Cardiac muscle cell (in vitro differentiated cells and primary cell): Measurements from ENCODE around the gene XRN2. TPM values are rescaled to one million over a fixed set of nuclear protein-coding genes. Genes with fewer than 3 reads are reported as not detected.

Experiments
- DNase-seq, 2 donors: peaks; one replicate each; pipeline versions ENCODE4 v3.0.0 to v3.0.0-alpha.2; 2010 to 2017; ENCODE audit warnings: low read depth in 1 of 2, low spot score in 1 of 2
- H3K27ac ChIP-seq: fragments of 200-600 bp; sonication (generic); 2 replicates; pipeline ENCODE4 v1.5.1; 2016
- H3K27me3 ChIP-seq: fragments of 200-600 bp; sonication (generic); 2 replicates; pipeline ENCODE4 v1.6.0; 2016; ENCODE audit warnings: control low read depth
- H3K36me3 ChIP-seq: fragments of 200-600 bp; sonication (generic); 2 replicates; pipeline ENCODE4 v1.5.1; 2016; ENCODE audit warnings: control low read depth
- H3K4me1 ChIP-seq: fragments of 200-600 bp; sonication (generic); 2 replicates; pipeline ENCODE4 v1.8.1; 2017; ENCODE audit warnings: low read depth, mild to moderate bottlenecking, mixed run types
- H3K4me3 ChIP-seq: fragments of 200-600 bp; sonication (generic); 2 replicates; pipeline ENCODE4 v1.5.1; 2016; ENCODE audit warnings: mild to moderate bottlenecking
- H3K9me3 ChIP-seq: fragments of 200-600 bp; sonication (generic); 2 replicates; pipeline ENCODE4 v1.5.1; 2017; ENCODE audit warnings: low read depth, mild to moderate bottlenecking, control low read depth
- CTCF ChIP-seq: IDR thresholded peaks from 2 replicates; pipeline ENCODE4 v1.5.1; 2012; ENCODE audit warnings: low read depth, mild to moderate bottlenecking, low read length
- polyA plus RNA-seq: library from polyadenylated mRNA; unstranded; fragments of >200 nt; fragmentation: Nextera tagmentation; extraction: Ambion mirVana; gene quantifications from 2 replicates; pipeline ENCODE4 v1.2.1, GENCODE V29; 2016
- total RNA-seq: library from RNA; depleted of rRNA; stranded (reverse); fragments of >200 nt; gene quantifications from 2 replicates; pipeline ENCODE4 v1.2.3, GENCODE V29; 2016

The XRN2 gene
- total and polyA plus RNA-seq, 2 experiments from 2014 or later = 54.5 to 59.8 TPM

DNA sequence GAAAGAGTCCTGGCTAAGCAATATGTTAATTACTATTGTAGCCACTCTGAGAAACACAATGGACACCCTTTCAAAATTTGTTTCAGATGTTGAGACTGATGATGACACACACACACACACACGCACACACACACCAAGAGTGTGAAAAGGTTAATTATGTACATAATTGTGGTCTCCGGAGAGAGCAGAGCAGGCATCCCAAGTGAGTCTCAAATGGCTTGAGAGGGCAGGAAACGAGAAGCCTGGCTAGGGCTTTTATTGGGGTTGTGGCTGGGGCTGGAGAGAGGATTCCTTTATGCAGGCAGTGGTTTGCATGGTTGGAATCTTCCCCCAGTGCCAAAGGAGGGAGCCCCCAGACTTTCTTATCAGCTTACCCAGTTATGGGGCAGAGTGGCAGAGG is 132.4 kb downstream of the XRN2 start:
- H3K4me3 ChIP-seq = no peak overlapping the region
- no peaks in the 10 kb centered on the region for H3K27me3 ChIP-seq
- no peak for DNase-seq
- H3K4me1 ChIP-seq = no peaks in the 10 kb centered on the region
- H3K27ac ChIP-seq = no peak overlapping the region
- no peak for TF ChIP-seq CTCF
- no peaks in the 10 kb centered on the region for H3K36me3 ChIP-seq
- H3K9me3 ChIP-seq = no peaks in the 10 kb centered on the region

DNA sequence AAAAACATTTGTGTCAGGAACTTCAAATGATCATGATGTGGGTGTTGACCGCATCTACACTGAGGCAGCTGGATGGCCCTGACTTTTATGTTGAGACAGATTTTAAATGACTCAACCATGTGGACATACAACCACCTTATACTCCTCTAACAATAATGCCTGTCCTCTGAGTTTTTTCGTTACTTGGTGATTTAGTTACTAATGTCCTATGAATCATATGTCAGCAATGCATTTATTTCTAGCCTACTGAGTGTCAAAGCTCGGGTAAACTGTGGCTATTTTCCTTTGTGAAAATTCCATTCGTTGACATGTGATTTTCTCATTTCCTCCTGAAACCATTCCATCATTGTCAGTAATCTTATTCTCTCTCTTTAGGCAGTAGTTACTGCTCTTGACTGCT is 133.1 kb downstream of the XRN2 start:
- DNase-seq = peak in 1 of 2 donors; percentile 32
- TF ChIP-seq CTCF = no peak
- no peaks in the 10 kb centered on the region for H3K9me3 ChIP-seq
- no peak overlapping the region for H3K4me3 ChIP-seq
- no peak overlapping the region for H3K27ac ChIP-seq
- H3K4me1 ChIP-seq = no peaks in the 10 kb centered on the region
- H3K27me3 ChIP-seq = no peaks in the 10 kb centered on the region
- no peaks in the 10 kb centered on the region for H3K36me3 ChIP-seq

DNA sequence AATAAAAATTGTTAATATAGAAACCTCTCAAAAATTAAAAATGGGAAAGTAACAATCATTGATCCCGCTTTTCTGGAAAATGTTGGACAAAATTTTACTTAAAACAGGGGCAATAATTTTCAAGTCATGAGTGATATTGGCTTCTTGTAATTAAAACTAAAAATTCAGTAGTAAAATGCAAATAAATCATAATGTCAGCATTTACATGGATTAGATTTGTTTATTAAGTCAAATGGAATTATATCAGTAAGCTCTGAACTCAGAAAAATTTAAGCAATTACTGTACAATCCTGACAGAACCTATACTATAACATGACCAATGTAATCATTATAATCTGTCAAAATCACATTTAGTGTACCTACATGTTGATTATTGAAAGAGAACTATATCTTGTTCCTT is 134.1 kb downstream of the XRN2 start:
- H3K27ac ChIP-seq = no peak overlapping the region
- no peak overlapping the region for H3K4me3 ChIP-seq
- no peaks in the 10 kb centered on the region for H3K27me3 ChIP-seq
- H3K9me3 ChIP-seq = no peaks in the 10 kb centered on the region
- no peak for TF ChIP-seq CTCF
- no peak for DNase-seq
- H3K4me1 ChIP-seq = no peaks in the 10 kb centered on the region
- no peaks in the 10 kb centered on the region for H3K36me3 ChIP-seq

- no peaks in the 10 kb centered on the region for H3K27me3 ChIP-seq
- DNase-seq = no peak
- H3K36me3 ChIP-seq = no peaks in the 10 kb centered on the region
- H3K4me1 ChIP-seq = no peaks in the 10 kb centered on the region
- no peak overlapping the region for H3K4me3 ChIP-seq
- no peaks in the 10 kb centered on the region for H3K9me3 ChIP-seq
- no peak overlapping the region for H3K27ac ChIP-seq
- TF ChIP-seq CTCF = no peak
Observed at GRCh38 chr20:21437816-21438215, 134.7 kb downstream of the XRN2 start.

Other genes with a start within 250 kb of the XRN2 start
- not detected in 2 replicates for gene LINC00237, start 197.0 kb upstream of the XRN2 start, total RNA-seq
- not detected in 2 replicates for gene LINC00237, start 197.0 kb upstream of the XRN2 start, polyA plus RNA-seq
- gene KIZ, start 177.2 kb upstream of the XRN2 start, total RNA-seq = 21.9 and 55.4 TPM in 2 replicates
- gene KIZ, start 177.2 kb upstream of the XRN2 start, polyA plus RNA-seq = 11.0 and 28.4 TPM in 2 replicates
- gene NKX2-4, start 94.2 kb downstream of the XRN2 start, total RNA-seq = not detected in 2 replicates
- not detected in 2 replicates for gene NKX2-4, start 94.2 kb downstream of the XRN2 start, polyA plus RNA-seq
- not detected in 2 replicates for gene NKX2-2, start 210.7 kb downstream of the XRN2 start, total RNA-seq
- not detected in 2 replicates for gene NKX2-2, start 210.7 kb downstream of the XRN2 start, polyA plus RNA-seq